Lower lobe of right lung (tissue), 2 donors: ENCODE data around the gene ST7L. TPM values are rescaled to one million over a fixed set of nuclear protein-coding genes. Genes with fewer than 3 reads are reported as not detected.

ENCODE experiments used
- ATAC-seq, 2 donors: fragments of 200-7000 bp; cut with Tn5 transposase; one replicate each; pipeline ENCODE4 v1.9.1; 2020 to 2022; ENCODE audit warnings: mild to moderate bottlenecking in 2 of 2, moderate library complexity in 2 of 2
- DNase-seq: peaks from one replicate; pipeline ENCODE4 v3.0.0-alpha.2; 2020
- H3K27ac ChIP-seq: fragments of 200-600 bp; one replicate; pipeline ENCODE4 v1.8.0; 2022
- H3K27me3 ChIP-seq: fragments of 200-600 bp; one replicate; pipeline ENCODE4 v1.8.0; 2022; ENCODE audit warnings: low read depth
- H3K36me3 ChIP-seq: fragments of 200-600 bp; one replicate; pipeline ENCODE4 v1.8.0; 2022; ENCODE audit warnings: mild to moderate bottlenecking
- H3K4me1 ChIP-seq: fragments of 200-600 bp; one replicate; pipeline ENCODE4 v1.8.0; 2022
- H3K4me3 ChIP-seq: fragments of 200-600 bp; one replicate; pipeline ENCODE4 v1.8.0; 2022; ENCODE audit warnings: mild to moderate bottlenecking
- H3K9me3 ChIP-seq: fragments of 200-600 bp; one replicate; pipeline ENCODE4 v1.8.0; 2022
- CTCF ChIP-seq: fragments of 200-600 bp; IDR thresholded peaks from one replicate; pipeline ENCODE4 v1.8.0; 2022; ENCODE audit warnings: antibody characterized with exemption, mild to moderate bottlenecking
- intact Hi-C: fragments of 100-400 bp; cut with DNase I; formaldehyde crosslinking; loops from one replicate; pipeline ENCODE4 v1.11.0; 2022
- total RNA-seq: library from RNA; stranded (reverse); fragmentation: NEBNext Ultra II Directional; extraction: Animal tissue kit (Norgen Biotek cat#: 25700); gene quantifications from one replicate; pipeline ENCODE4 v1.2.1, GENCODE V29; 2021
- donor health status: DM: no; HTN: yes; CAD: no; lungs with severe emphysema.

The ST7L gene
- total RNA-seq, 1 donor from 2014 or later: 18.8 TPM

GRCh38 chr1:112506731-112507130 is 112.2 kb downstream of the ST7L start:
- TF ChIP-seq CTCF: no peak
- ATAC-seq: no peak
- DNase-seq: no peak
- Histone ChIP-seq H3K27me3 (peaks cover 42% of the 10 kb centered on the region), H3K4me1 (peaks cover 13% of the 10 kb centered on the region), H3K9me3 (no peaks in the 10 kb centered on the region), H3K36me3 (no peaks in the 10 kb centered on the region), H3K27ac (no peak overlapping the region), H3K4me3 (no peak overlapping the region)
- intact Hi-C loops: no loop called here

GRCh38 chr1:112506306-112506705 is 112.6 kb downstream of the ST7L start:
- DNase-seq (no peak), ATAC-seq (no peak)
- TF ChIP-seq CTCF: no peak
- H3K9me3 ChIP-seq: no peaks in the 10 kb centered on the region
- H3K36me3 ChIP-seq: no peaks in the 10 kb centered on the region
- intact Hi-C loops: no loop called here
- H3K4me1 ChIP-seq: peaks cover 17% of the 10 kb centered on the region
- no peak overlapping the region for H3K27ac ChIP-seq
- peaks cover 42% of the 10 kb centered on the region for H3K27me3 ChIP-seq
- H3K4me3 ChIP-seq: no peak overlapping the region

- ATAC-seq (no peak), DNase-seq (no peak)
- TF ChIP-seq CTCF: no peak
- Histone ChIP-seq H3K36me3 (no peaks in the 10 kb centered on the region), H3K27ac (no peak overlapping the region), H3K4me3 (no peak overlapping the region), H3K9me3 (no peaks in the 10 kb centered on the region), H3K27me3 (peaks cover 42% of the 10 kb centered on the region), H3K4me1 (peaks cover 17% of the 10 kb centered on the region)
- intact Hi-C loops: no loop called here
Observed at GRCh38 chr1:112505878-112506277, 113.1 kb downstream of the ST7L start.

- no peak for TF ChIP-seq CTCF
- Histone ChIP-seq H3K27ac (no peak overlapping the region), H3K27me3 (peaks cover 42% of the 10 kb centered on the region), H3K9me3 (no peaks in the 10 kb centered on the region), H3K4me3 (no peak overlapping the region), H3K4me1 (peaks cover 17% of the 10 kb centered on the region), H3K36me3 (no peaks in the 10 kb centered on the region)
- ATAC-seq (no peak), DNase-seq (no peak)
- intact Hi-C loops: no loop called here
Observed at GRCh38 chr1:112505400-112505785, 113.5 kb downstream of the ST7L start.

- no peaks in the 10 kb centered on the region for H3K36me3 ChIP-seq
- no peak overlapping the region for H3K27ac ChIP-seq
- H3K4me3 ChIP-seq: no peak overlapping the region
- ATAC-seq (no peak), DNase-seq (no peak)
- intact Hi-C loops: no loop called here
- no peak for TF ChIP-seq CTCF
- H3K4me1 ChIP-seq: peaks cover 17% of the 10 kb centered on the region
- peaks cover 42% of the 10 kb centered on the region for H3K27me3 ChIP-seq
- H3K9me3 ChIP-seq: no peaks in the 10 kb centered on the region
Observed at GRCh38 chr1:112504661-112505399, 114.1 kb downstream of the ST7L start.
